ENCODE data around the gene ETS1. TPM values are rescaled to one million over a fixed set of nuclear protein-coding genes. Genes with fewer than 3 reads are reported as not detected.

The ETS1 gene
- polyA plus RNA-seq, 1 donor from 2014 or later = 192 TPM

GRCh38 chr11:128555606-128556005, 31.8 kb downstream of the ETS1 start:
- Mint-ChIP-seq H3K27ac (no peak overlapping the region), H3K9me3 (no peaks in the 10 kb centered on the region), H3K4me3 (no peak overlapping the region), H3K4me1 (peaks cover 36 to 48% (median 42%) of the 10 kb centered on the region in 3 donors), H3K27me3 (no peaks in the 10 kb centered on the region), H3K36me3 (peaks cover 1% of the 10 kb centered on the region)

- peaks cover 1% of the 10 kb centered on the region for H3K36me3 Mint-ChIP-seq
- H3K4me3 Mint-ChIP-seq = peak overlapping the region; percentile 54 to 92 (median 86)
- H3K27me3 Mint-ChIP-seq = no peaks in the 10 kb centered on the region
- H3K9me3 Mint-ChIP-seq = no peaks in the 10 kb centered on the region
- peak overlapping the region; percentile 79 to 98 (median 95) for H3K27ac Mint-ChIP-seq
- peaks cover 32 to 47% (median 40%) of the 10 kb centered on the region in 3 donors for H3K4me1 Mint-ChIP-seq
Measured at GRCh38 chr11:128553662-128554362, 33.5 kb downstream of the ETS1 start.

- Mint-ChIP-seq H3K27me3 (peaks cover 2% of the 10 kb centered on the region), H3K9me3 (no peaks in the 10 kb centered on the region), H3K36me3 (peaks cover 1% of the 10 kb centered on the region), H3K27ac (peak overlapping the region; percentile 79 to 98 (median 95)), H3K4me3 (peak overlapping the region; percentile 54 to 92 (median 86)), H3K4me1 (peaks cover 38 to 50% (median 45%) of the 10 kb centered on the region in 3 donors)
Measured at GRCh38 chr11:128552783-128553661, 34.3 kb downstream of the ETS1 start.

GRCh38 chr11:128551611-128552335, 35.6 kb downstream of the ETS1 start:
- H3K4me3 Mint-ChIP-seq = peak overlapping the region; percentile 54 to 92 (median 86)

GRCh38 chr11:128551058-128551457, 36.3 kb downstream of the ETS1 start:
- no peaks in the 10 kb centered on the region for H3K9me3 Mint-ChIP-seq
- peak overlapping the region in 3 of 4 donors; percentile 54 to 92 (median 92) for H3K4me3 Mint-ChIP-seq
- peaks cover 2% of the 10 kb centered on the region for H3K27me3 Mint-ChIP-seq
- no peaks in the 10 kb centered on the region for H3K36me3 Mint-ChIP-seq
- H3K4me1 Mint-ChIP-seq = peaks cover 39 to 58% (median 47%) of the 10 kb centered on the region in 3 donors
- peak overlapping the region; percentile 79 to 98 (median 95) for H3K27ac Mint-ChIP-seq

More at GRCh38 chr11:128551611-128552335, 35.6 kb downstream of the ETS1 start:
- Mint-ChIP-seq H3K9me3 (no peaks in the 10 kb centered on the region), H3K27ac (peak overlapping the region; percentile 79 to 98 (median 95)), H3K27me3 (peaks cover 2% of the 10 kb centered on the region), H3K4me1 (peaks cover 38 to 57% (median 44%) of the 10 kb centered on the region in 3 donors), H3K36me3 (no peaks in the 10 kb centered on the region)

GRCh38 chr11:128550261-128550821, 37.0 kb downstream of the ETS1 start:
- Mint-ChIP-seq H3K27ac (peak overlapping the region; percentile 79 to 98 (median 95)), H3K4me3 (peak overlapping the region; percentile 42 to 92 (median 51)), H3K4me1 (peaks cover 39 to 58% (median 48%) of the 10 kb centered on the region in 3 donors), H3K36me3 (no peaks in the 10 kb centered on the region), H3K27me3 (peaks cover 2% of the 10 kb centered on the region), H3K9me3 (no peaks in the 10 kb centered on the region)

- H3K4me1 Mint-ChIP-seq = peaks cover 42 to 60% (median 49%) of the 10 kb centered on the region in 3 donors
- peak overlapping the region; percentile 65 to 93 (median 86) for H3K4me3 Mint-ChIP-seq
- peaks cover 2% of the 10 kb centered on the region for H3K27me3 Mint-ChIP-seq
- no peaks in the 10 kb centered on the region for H3K9me3 Mint-ChIP-seq
- H3K27ac Mint-ChIP-seq = peak overlapping the region; percentile 79 to 95 (median 83)
- no peaks in the 10 kb centered on the region for H3K36me3 Mint-ChIP-seq
Measured at GRCh38 chr11:128549256-128549944, 38.0 kb downstream of the ETS1 start.

GRCh38 chr11:128548649-128549255, 38.6 kb downstream of the ETS1 start:
- H3K9me3 Mint-ChIP-seq = no peaks in the 10 kb centered on the region
- peaks cover 2% of the 10 kb centered on the region for H3K27me3 Mint-ChIP-seq
- peak overlapping the region; percentile 65 to 93 (median 86) for H3K4me3 Mint-ChIP-seq

GRCh38 chr11:128547946-128548648, 39.3 kb downstream of the ETS1 start:
- H3K4me3 Mint-ChIP-seq = peak overlapping the region; percentile 65 to 93 (median 86)
- no peaks in the 10 kb centered on the region for H3K9me3 Mint-ChIP-seq
- peak overlapping the region; percentile 21 to 95 (median 78) for H3K27ac Mint-ChIP-seq
- peaks cover 35 to 49% (median 37%) of the 10 kb centered on the region in 3 donors for H3K4me1 Mint-ChIP-seq
- peaks cover 2% of the 10 kb centered on the region for H3K27me3 Mint-ChIP-seq
- H3K36me3 Mint-ChIP-seq = no peaks in the 10 kb centered on the region

More at GRCh38 chr11:128548649-128549255, 38.6 kb downstream of the ETS1 start:
- Mint-ChIP-seq H3K4me1 (peaks cover 41 to 55% (median 43%) of the 10 kb centered on the region in 3 donors), H3K27ac (peak overlapping the region; percentile 21 to 95 (median 78)), H3K36me3 (no peaks in the 10 kb centered on the region)

GRCh38 chr11:128546916-128547315, 40.4 kb downstream of the ETS1 start:
- Mint-ChIP-seq H3K27me3 (peaks cover 2% of the 10 kb centered on the region), H3K4me3 (peak overlapping the region in 3 of 4 donors; percentile 10 to 65 (median 43)), H3K9me3 (no peaks in the 10 kb centered on the region), H3K36me3 (no peaks in the 10 kb centered on the region), H3K27ac (peak overlapping the region in 1 of 3 donors; percentile 56), H3K4me1 (peaks cover 31 to 41% (median 33%) of the 10 kb centered on the region in 3 donors)

- Mint-ChIP-seq H3K36me3 (no peaks in the 10 kb centered on the region), H3K27ac (peak overlapping the region in 1 of 3 donors; percentile 29), H3K9me3 (no peaks in the 10 kb centered on the region), H3K4me3 (no peak overlapping the region), H3K4me1 (peaks cover 13 to 20% (median 19%) of the 10 kb centered on the region in 3 donors), H3K27me3 (peaks cover 2% of the 10 kb centered on the region)
Measured at GRCh38 chr11:128544471-128545051, 42.8 kb downstream of the ETS1 start.

- Mint-ChIP-seq H3K36me3 (no peaks in the 10 kb centered on the region), H3K4me1 (peaks cover 4 to 8% (median 5%) of the 10 kb centered on the region in 3 donors), H3K9me3 (no peaks in the 10 kb centered on the region), H3K27me3 (peaks cover 2% of the 10 kb centered on the region), H3K4me3 (no peak overlapping the region), H3K27ac (no peak overlapping the region)
Measured at GRCh38 chr11:128540469-128540868, 46.9 kb downstream of the ETS1 start.
